Measurements from ENCODE around the gene FCHSD1. TPM values are rescaled to one million over a fixed set of nuclear protein-coding genes. Genes with fewer than 3 reads are reported as not detected.

The FCHSD1 gene
- total RNA-seq, 2 donors from 2014 or later, result 5.1 to 6.4 TPM

DNA sequence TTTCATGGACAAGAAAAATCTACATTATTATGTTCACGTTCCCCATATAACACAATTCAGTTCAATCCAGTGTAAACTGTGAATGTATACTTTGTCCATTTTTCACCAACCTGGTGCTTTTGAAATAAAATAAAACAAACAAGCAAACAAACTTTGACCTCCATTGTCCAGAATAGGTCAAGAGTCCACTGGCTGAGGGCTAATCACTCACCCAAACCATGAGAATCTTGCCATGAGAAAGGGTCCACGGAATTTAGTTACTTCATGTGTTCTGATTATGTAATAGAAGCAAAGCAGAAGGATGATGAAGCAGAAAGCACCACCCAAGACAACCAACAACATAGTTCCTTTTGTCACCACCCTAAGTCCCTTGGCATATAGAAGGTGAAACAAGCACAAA lies 61.1 kb downstream of the FCHSD1 start:
- DNase-seq (ENCODE audit: low spot score), result no peak
- peaks cover 19% of the 10 kb centered on the region for H3K36me3 ChIP-seq
- H3K27ac ChIP-seq, result no peak overlapping the region
- no peaks in the 10 kb centered on the region for H3K4me1 ChIP-seq
- H3K9me3 ChIP-seq, result no peaks in the 10 kb centered on the region
- H3K4me3 ChIP-seq, result no peak overlapping the region
- TF ChIP-seq, protein P1, sequence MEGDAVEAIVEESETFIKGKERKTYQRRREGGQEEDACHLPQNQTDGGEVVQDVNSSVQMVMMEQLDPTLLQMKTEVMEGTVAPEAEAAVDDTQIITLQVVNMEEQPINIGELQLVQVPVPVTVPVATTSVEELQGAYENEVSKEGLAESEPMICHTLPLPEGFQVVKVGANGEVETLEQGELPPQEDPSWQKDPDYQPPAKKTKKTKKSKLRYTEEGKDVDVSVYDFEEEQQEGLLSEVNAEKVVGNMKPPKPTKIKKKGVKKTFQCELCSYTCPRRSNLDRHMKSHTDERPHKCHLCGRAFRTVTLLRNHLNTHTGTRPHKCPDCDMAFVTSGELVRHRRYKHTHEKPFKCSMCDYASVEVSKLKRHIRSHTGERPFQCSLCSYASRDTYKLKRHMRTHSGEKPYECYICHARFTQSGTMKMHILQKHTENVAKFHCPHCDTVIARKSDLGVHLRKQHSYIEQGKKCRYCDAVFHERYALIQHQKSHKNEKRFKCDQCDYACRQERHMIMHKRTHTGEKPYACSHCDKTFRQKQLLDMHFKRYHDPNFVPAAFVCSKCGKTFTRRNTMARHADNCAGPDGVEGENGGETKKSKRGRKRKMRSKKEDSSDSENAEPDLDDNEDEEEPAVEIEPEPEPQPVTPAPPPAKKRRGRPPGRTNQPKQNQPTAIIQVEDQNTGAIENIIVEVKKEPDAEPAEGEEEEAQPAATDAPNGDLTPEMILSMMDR (IDR thresholded peaks at IDR 0.05), result no peak
- H3K27me3 ChIP-seq, result no peaks in the 10 kb centered on the region

Other genes with a start within 250 kb of the FCHSD1 start
- gene PCDHGA9, start 248.6 kb downstream of the FCHSD1 start, total RNA-seq, result 1 to 10 TPM; 3.7 to 5.2 TPM
- 1 to 10 TPM; 5.0 to 7.1 TPM for gene PCDHGB6, start 243.4 kb downstream of the FCHSD1 start, total RNA-seq
- 1 to 10 TPM; 3.1 to 4.8 TPM for gene PCDHGA10, start 238.4 kb downstream of the FCHSD1 start, total RNA-seq
- 10 to 100 TPM in 1 of 2 donors, 1 to 10 TPM in 1; 6.0 to 10.5 TPM for gene PCDHGB7, start 233.7 kb downstream of the FCHSD1 start, total RNA-seq
- 1 to 10 TPM; 3.0 to 4.5 TPM for gene PCDHGA11, start 230.4 kb downstream of the FCHSD1 start, total RNA-seq
- 1 to 10 TPM; 6.2 to 7.7 TPM for gene PCDHGA12, start 220.9 kb downstream of the FCHSD1 start, total RNA-seq
- 10 to 100 TPM; 24.1 to 38.3 TPM for gene PCDHGC3, start 175.5 kb downstream of the FCHSD1 start, total RNA-seq
- 1 to 10 TPM; 1.5 to 1.7 TPM for gene PCDHGC4, start 166.4 kb downstream of the FCHSD1 start, total RNA-seq
- 1 to 10 TPM; 1.4 to 1.7 TPM for gene PCDHGC5, start 162.3 kb downstream of the FCHSD1 start, total RNA-seq
- gene DIAPH1, start 32.4 kb downstream of the FCHSD1 start, total RNA-seq, result 10 to 100 TPM; 18.7 to 82.7 TPM
- gene HDAC3, start 14.6 kb downstream of the FCHSD1 start, total RNA-seq, result 10 to 100 TPM; 21.0 to 22.2 TPM
- gene RELL2, start 14.4 kb downstream of the FCHSD1 start, total RNA-seq, result 1 to 10 TPM in 1 of 2 donors, under 1 TPM in 1; 0.41 to 1.3 TPM
- 10 to 100 TPM in 1 of 2 donors, 1 to 10 TPM in 1; 5.6 to 12.5 TPM for gene ARAP3, start 30.8 kb upstream of the FCHSD1 start, total RNA-seq
- gene PCDH1, start 227.0 kb upstream of the FCHSD1 start, total RNA-seq, result 10 to 100 TPM; 22.1 to 25.3 TPM